Stimulated activated CD4-positive, alpha-beta T cell treated with anti-CD3 and anti-CD28 coated beads, Interleukin-4, amount 100 ng/mL, for 1 hour (primary cell): ENCODE results near the gene HDLBP.

Source experiments
- DNase-seq: peaks from one replicate; pipeline ENCODE4 v3.0.0-alpha.2; 2020

Gene HDLBP

DNA sequence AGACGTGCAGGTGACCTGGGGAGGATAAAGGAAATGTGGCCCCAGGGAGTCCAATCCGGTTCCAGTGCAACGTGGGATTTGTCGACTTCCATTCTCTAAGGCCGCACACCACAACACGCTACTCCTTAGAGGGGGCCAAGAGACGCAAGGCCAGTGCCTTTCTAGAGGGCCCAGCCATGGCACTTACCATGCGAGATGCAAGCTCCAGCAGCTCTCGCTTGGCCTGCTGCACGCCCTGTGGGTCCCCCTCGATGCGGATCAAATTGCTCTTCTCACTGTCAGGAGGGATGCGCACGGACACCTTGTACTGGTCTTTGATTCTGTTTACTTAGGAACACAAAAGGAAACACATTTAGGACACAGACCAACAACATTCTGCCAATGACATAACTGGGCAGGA, 65.8 kb downstream of the HDLBP start:
- no peak for DNase-seq

DNA sequence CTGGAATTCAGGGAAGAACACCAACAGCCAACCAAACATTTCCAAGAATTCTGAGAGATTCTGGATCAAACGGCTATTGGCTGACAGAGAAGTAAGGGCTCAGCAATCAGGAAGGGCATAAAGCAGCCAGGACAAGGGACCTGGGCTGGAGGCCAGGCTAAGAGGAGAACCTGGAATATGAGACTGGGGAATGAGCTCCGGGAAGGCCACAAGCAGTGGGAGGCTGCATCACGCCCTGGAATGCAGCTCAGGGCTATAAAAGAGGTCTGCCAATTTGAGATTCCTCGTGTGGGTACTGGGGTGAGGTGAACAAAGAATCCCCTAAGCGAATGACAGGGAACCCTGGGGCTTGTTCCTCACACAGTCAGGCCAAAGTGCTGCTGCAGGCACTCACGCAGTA, 66.6 kb downstream of the HDLBP start:
- no peak for DNase-seq

DNA sequence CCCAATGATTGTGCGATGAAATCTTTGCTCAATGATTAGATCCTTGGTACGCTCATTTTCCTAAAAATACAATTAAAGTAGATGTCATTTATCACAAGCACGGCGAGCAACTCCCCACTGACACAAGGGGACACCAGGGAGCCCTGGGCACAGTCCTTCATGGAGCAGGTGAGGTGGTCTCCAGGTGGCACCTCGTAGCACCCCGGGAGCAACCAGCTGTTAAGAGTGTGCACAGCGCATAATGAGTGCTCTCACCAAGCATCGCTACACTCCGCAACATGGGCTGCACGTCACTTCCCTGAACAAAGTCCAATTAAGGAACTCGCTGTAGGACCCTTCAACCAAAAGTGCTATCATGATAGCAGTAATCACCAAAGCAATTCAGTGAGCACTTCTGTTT, 67.2 kb downstream of the HDLBP start:
- DNase-seq, result no peak

DNA sequence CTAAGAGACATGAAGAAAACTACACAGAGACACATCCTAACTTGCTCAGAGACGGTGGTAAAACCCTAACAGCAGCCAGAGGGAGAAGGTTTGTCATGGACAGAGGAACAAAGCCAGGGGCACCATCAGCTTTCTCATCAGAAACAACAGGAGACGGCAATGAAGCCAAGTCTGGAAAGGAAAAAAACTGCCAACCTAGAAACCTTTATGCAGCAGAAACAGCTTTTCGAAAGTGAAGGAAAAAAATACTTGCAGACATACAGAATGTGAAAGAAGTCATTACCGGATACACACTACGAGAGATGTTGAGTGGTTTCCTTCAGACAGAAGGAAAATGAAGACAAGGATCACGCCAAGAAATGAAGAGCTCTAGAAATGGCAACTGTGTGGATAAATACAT, 71.1 kb downstream of the HDLBP start:
- DNase-seq, result no peak

DNA sequence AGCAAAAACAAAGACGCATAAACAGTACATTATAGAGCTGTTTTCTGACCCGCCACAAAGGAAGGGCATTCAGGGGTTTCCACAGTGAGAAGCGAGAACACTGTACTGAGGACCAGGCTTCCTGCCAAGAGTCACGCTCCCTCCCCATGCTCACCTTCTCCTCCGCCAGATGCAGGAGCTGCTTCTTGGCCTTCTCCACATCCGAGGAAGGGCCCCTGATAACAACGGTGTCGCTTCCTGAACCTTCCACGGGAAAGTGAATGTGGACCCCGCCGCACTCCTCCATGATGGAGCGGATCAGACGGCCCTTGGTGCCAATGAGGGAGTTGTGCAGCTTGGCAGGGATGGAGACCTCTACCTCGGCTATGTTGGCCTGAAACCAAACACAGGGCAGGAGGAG, 73.2 kb downstream of the HDLBP start:
- DNase-seq, result no peak

DNA sequence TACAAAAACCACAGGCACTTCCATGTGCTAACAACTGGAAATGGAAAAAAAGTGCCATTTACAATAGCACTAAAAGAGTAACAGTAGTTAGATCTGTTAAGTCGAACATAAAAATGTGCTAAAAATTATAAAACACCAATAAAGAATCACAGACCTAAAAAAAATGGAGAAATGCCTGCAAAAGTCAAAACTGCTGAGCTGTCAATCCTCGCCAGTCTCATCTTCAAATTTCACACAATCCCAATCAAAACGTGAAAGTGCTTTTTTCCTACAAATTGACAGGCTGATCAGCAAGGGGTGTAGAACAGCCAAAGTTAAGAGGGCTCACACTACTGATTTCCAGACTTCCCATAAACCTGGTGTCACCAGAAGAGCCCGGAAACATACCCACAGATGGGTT, 73.8 kb downstream of the HDLBP start:
- DNase-seq, result no peak

DNA sequence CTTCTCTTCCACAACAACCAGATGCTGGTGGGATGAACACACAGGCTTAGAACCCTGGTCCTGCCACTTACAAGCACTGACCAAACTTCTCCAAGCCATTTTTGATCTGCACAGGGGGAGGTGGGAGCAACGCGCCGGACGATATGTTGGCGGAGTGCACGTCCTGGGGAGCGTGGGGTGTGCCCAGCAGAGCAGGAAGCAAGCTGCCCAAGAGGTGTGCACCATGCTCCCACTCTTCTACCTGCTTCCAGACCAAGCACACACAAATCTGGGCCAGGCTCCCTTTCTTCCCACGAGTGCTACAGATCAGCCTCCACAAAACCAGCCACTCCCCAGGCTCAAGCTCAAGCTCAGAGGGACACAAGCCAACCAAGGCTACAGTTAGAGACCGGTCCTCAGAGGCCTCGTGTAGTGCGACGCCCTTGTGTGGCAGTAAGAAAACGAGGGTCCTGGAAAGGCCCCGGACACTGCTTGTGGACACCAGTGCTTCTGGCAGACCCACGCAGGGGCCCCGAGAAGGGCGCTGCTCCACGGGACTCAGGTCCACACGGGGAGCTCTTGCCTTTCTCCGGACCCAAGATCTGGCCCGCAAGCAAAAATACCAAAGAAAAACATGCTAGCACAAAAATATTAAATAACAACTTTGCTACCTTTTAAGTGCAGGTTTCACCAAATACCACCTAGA, 75.0 kb downstream of the HDLBP start:
- DNase-seq, result no peak

DNA sequence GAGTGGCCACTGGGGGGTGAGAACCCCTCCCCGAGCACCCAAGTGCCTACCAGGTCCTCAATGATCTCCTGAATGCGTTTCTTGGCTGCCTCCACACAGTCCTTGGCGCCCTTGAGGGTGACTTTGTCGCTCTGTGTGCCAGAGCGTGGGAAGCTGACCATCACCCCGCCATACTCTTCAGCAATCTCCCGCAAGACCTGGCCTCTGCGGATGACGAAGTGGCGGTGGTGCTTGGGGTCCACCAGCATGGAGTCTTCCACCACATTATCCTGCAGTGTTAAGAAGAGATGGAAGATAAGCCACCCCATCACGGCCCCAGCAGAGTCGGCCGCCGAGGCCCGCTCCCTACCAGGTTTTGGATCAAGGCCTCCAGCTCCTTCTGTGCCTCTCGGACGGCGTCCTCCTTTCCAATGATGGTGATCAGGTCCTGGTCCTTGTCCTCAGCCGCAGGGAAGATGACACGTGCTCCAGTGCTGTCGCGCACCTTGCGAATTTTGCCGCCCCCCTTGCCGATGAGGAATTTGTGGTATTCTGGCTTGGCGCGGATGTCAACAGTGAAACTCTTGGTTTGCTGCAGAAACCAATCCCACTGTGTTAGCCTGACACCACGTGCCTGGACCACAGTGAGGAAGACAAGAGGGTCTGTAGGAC, 75.8 kb downstream of the HDLBP start:
- no peak for DNase-seq

DNA sequence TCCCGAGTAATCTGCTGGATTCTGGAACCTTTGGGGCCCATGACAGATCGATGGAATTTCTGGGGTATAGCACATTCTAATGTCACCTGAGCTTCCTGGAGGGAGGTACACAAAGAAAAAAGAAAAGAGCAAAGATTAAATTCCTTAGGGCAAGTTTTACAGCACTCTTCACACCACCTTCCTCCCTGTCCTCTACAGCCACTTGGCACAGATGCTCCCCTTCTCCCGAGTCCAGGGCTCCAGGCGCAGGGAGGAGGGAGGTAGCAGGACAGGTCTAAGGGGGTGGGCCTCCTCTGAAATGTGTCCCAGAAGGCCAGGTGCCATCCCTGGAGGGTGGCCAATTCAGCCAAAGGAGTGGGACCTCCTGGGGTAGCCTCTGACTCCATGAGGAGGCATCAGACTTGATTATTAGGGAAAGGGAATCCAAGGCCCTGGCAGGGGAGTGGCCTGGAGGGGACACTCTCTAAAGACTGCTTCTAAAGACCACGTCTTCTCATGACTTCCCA, 76.7 kb downstream of the HDLBP start:
- no peak for DNase-seq

DNA sequence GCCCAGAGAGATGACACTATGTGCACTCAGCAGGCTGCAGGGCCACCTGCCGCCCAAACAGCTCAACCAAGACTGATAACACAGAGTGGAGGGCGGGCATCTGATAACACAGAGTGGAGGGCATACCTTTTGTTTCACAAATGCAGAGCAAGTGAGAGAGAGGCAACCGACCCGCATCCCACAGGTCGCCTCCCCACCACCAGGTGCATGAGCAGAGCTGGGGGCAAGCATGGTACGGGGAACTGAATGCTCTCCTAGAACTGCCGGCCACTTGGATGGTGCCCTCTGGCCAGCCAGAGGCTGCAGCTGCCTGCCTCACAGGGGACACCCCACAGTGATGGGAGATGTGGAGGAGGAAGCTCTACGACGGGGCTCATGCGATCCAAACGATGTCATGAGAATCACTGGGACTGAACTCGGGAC, 77.5 kb downstream of the HDLBP start:
- DNase-seq, result no peak

DNA sequence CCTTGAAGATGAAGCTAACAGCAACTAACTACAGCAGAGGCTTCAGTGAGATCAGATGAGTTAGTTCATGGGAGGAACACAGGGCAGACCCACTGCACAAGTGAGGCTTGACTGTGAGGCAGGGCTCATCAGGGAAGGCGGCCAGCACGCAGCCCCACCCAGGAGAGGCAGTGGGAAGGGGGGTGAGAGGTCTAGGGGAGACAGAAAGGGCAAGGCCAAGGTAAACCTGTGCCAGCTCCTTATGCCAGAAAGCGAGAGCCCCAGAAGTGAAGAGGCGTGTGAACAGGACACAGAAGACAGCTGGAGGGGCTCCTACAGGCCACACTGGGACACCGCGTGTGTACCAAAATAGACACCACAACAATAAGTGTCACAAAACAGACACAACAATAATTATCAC, 78.4 kb downstream of the HDLBP start:
- no peak for DNase-seq

DNA sequence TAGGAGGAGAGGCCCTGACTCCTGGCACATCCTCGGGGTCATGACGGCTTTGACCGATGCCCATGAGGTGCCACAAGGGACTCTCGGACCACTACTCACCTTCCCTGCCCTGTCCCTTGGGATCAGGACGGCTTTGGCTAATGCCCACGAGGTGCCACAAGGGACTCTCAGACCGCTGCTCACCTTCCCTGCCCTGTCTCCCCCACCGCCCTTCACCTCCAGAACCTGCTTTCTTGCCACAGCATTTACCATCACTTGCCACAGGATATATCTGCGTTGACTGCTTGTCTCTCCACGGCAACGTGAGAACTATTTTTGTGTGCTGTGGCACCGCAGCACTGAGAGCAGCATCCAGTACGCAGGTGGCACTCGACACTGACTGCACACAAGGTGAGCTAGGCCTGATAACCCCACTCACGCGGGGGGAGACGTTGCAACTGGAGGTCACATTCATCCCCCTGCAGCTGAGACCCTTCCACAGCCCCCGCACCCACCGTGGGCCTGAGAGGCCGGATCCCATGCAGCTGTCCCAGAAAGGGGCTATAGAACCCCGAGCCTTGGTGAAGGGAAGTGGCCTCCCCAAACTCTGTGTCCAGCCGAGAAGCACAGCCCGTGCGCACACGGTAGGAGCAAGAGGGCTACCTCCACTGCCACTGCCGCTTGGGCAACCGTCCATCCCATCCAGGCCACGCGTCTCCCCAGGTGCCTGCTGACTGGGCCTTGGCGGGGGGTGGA, 79.4 kb downstream of the HDLBP start:
- no peak for DNase-seq

DNA sequence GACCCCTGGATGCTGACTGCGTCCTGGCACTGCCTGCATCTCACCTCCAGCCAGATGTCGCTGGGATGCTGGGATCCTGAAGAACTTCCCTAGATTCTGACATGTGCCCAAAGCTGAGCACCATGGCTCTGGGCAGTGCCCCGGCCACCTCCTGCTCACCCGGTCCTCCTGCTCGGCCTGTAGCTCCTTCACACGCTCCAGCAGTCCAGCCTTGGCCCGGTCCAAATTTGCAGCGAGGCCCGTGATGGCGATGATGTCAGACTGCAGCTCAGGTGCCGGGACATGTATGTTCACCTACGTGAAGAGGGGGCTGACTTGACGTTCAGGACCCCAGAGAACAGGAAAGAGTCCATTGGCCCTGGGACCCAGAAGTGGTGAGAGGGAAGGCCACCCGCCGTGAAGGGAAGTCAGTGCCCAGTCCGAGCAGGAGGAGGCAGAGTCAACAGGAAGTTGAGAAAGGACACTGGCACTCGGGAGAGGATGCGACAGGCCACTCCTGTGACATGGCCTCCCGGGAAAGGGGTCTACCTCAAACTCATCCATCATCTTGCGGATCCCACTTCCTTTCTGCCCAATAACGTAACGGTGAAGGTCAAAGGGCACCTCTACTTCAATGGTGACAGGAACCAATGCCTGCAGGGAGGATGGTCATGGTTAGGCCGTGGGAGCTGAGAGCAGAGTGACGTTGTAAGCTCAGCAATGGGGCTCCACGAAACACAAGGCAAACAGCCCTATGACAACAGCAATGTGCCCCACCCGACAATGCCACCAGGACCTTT, 80.3 kb downstream of the HDLBP start:
- no peak for DNase-seq

DNA sequence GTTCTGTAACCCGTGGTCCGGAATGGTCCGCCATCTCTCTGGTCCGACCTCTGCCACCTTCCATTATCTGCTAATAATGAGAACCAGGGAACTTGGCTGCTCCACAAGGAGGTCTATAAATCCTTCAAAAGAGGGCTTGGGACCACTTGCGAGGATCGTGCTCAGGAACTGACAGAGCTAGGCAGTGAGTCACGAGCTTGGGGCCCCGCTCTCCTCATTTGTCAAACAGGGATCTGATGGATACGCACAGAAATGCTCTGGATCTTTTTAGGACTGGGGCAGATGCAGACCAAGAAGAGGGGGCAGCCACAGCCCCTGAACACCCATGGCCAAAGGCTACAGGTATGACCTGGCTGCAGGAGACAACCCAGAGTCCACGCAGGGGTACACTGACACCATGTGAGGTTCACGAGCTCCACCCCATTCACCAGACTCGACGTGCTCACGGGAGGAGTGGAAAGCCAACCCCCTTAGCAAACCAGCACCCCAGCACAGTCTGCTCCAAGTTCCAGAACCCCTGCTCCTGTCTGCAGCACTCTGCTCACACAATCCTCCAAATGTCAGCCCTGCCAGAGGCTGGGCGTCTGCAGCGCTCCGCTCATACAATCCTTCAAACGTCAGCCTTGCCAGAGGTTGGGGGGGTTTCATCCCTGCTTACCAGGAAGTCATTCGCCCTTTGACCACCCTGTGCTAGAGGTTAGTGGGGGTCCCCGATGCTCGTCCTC, 81.2 kb downstream of the HDLBP start:
- DNase-seq, result no peak

DNA sequence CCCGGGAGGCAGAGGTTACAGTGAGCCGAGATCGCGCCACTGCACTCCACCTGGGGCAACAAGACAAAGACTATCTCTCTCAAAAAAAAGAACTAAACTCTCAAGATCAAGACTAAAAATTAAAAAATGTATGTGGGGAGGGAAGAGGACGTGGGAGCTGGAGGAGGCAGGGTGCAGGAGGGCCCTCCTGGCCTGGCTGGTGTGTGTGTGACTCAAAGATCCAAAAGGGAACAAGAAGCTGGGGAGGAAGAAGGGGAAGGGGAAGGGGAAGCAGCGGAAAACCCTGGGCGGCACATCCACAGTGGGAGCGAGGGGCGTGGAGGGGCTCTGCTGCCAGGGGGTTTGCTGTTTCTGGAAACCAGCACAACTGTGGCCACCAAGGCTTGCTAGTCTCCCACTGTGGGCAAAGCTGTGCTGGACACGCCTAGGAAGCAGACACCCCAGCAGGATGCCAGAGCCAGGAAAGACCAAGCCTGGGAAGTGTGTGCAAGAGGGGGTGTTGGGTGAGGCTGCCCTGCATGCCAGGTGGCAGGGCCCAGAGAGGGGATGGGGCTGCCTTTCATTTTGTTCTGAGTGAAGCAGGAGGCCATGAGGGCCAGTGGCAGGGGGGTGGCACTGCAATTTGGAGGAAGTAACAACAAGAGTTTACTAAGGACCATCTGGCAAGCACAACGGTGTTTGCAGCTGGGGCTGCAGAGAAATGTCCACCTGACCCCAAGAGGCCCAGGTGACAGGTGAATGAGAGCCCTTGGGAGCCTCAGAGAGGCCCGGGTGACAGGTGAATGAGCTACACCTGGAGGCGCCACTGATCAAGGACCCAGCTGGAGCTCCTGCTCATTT, 82.5 kb downstream of the HDLBP start:
- no peak for DNase-seq

DNA sequence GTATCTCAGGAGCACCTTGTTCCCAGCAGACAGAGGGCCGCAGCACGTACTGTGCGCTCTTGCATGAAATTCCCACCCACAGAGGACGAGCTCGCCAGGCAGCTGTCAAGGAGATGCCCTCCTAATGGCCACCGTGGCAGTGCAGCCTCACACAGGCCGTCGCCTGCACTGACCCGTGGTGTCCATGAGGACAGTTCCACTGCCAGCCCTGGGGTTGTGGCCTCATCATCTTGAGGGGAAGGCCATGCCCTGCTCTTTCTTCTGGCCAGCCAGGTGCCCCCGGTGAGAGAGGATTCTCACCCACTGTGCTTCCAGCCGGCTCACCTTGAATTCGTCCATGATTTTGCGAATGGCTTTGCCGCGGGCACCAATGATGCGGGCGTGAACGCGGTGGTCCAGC, 85.0 kb downstream of the HDLBP start:
- no peak for DNase-seq

DNA sequence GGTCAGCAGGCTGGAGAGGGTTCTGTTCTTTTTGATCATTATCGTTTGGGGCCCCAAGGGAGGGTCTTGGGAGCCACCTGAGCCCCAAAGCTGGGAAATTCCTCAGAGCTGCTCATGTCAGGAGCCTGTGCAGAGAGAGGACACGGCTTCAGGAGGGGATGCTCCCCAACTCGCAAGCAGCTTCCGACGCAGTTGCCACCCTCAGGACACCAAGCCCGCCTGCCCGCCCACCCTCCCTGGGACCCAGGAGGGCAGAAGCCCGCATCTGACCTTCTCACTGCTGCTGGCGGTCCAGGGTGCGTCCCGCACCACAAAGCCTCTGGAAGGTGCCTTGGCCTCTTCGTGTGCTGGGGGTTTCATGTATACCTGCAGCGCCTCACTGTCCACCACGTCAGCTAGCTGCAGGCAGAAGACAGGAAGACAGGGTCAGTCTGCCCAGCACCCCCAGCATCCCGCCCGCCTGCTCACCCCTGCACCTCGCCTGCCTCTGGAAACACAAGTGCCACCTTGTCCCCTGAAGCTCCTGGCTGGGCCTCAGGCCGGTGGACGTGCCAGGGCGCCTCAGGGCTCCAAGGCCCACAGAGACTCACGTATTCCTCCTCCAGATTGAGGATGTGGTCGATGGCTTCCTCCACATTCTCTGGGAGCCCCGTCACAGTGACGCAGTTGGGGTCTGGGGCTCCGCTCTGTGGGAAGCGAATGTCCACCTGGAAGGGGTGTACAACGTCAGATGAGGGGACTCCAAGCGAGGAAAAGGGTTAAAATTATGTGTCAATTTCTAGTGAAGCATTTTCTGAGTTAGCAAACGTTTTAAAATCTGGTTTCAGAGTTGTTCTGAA, 85.7 kb downstream of the HDLBP start:
- DNase-seq, result no peak

DNA sequence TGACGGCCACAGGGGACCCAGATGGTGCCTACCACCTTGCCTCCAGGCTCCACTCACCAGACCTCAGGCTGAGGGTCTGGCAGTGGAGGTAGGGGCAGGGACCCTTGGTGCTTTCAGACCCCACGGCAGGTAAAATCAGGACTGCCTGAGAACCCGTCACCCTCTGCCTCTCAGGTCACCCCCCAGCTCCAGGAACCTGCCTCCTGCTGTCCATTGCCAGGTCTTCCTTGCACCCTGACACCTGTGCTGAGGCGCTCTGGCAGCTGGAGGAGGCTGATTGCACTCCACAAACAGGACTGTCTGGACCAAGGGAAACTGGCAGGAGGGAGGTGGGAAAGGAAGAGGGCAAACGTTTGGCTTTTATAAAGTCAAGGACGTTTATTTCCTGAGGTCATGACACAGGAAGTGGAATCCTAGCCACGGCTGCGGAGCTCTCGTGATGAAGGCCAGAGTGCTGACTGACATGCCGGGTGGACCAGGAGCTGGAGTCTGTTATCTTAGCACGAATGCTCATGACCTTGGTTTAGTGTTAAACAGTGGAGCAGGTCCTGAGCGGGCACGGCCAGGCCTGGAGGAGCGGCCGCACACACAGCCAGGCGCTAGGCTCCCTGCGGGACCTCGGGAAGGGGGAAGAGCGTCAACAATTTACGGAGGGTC, 86.5 kb downstream of the HDLBP start:
- no peak for DNase-seq

DNA sequence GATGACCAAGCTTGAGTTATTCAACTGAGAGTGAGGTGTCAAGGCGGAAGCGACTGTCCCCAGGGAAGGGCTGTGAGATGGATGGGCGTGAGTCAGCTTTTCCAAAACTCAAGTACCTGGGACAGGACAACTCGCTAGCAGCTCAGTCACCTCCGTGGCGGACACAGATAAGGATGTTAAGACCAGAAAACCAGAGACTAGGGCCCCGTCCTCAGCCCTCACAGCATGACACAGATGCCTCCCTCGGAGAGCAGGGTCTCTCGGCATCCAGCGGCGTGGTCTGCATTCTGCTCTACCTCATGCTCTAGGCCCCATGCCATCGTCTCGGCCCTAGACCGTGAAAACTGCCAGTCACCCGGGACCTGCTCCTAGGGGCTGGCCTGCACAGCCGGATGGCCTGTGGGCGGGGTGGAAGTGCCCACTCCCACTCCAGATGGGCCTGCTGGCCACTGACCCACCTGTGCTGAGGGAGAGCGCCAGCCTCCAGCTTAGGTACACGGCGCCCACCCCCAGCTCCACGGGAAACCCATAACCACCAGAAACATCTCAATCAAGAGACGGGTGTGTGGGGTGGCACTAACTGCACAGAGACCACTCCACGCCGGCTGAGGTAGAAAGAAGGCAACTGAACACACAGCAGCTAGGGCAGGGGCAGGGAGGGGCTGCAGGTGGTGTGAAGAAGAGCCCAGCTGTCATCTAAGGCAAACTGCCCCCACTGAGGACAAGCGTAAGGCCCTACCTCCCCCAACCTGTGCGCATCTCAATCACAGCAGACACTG, 87.2 kb downstream of the HDLBP start:
- no peak for DNase-seq
